ENCODE results near the gene PCYT1A.
A peak's percentile ranks its signal among the peaks of the same experiment; 100 is the strongest.
"Not testable (repeated sequence)": the region's sequence is repeated elsewhere in the genome, so short reads cannot be mapped to it uniquely, and the experiment has no call there.

PCYT1A gene

GRCh38 chr3:196287090-196287439, 461 bp downstream of the PCYT1A start:
- DNase-seq (ENCODE audit: low spot score): peak; percentile 24

GRCh38 chr3:196284396-196284795, 3.1 kb downstream of the PCYT1A start:
- no peak for DNase-seq (ENCODE audit: low spot score)

GRCh38 chr3:196281962-196282361, 5.6 kb downstream of the PCYT1A start:
- DNase-seq (ENCODE audit: low spot score): no peak

GRCh38 chr3:196280689-196281440, 6.7 kb downstream of the PCYT1A start:
- DNase-seq (ENCODE audit: low spot score): no peak

GRCh38 chr3:196275126-196275525, 12.4 kb downstream of the PCYT1A start:
- DNase-seq (ENCODE audit: low spot score): no peak

GRCh38 chr3:196274585-196274984, 12.9 kb downstream of the PCYT1A start:
- DNase-seq (ENCODE audit: low spot score): peak; percentile 92

- no peak for DNase-seq (ENCODE audit: low spot score)
Observed at GRCh38 chr3:196273655-196274054, 13.9 kb downstream of the PCYT1A start.

GRCh38 chr3:196272826-196273225, 14.7 kb downstream of the PCYT1A start:
- no peak for DNase-seq (ENCODE audit: low spot score)

GRCh38 chr3:196270499-196270898, 17.0 kb downstream of the PCYT1A start:
- no peak for DNase-seq (ENCODE audit: low spot score)

- DNase-seq (ENCODE audit: low spot score): no peak
Observed at GRCh38 chr3:196268284-196269163, 19.0 kb downstream of the PCYT1A start.

GRCh38 chr3:196263819-196264218, 23.7 kb downstream of the PCYT1A start:
- no peak for DNase-seq (ENCODE audit: low spot score)

GRCh38 chr3:196260784-196261183, 26.7 kb downstream of the PCYT1A start:
- DNase-seq (ENCODE audit: low spot score): no peak

- DNase-seq (ENCODE audit: low spot score): no peak
Observed at GRCh38 chr3:196255776-196256175, 31.8 kb downstream of the PCYT1A start.

- no peak for DNase-seq (ENCODE audit: low spot score)
Observed at GRCh38 chr3:196254376-196255283, 32.9 kb downstream of the PCYT1A start.

- no peak for DNase-seq (ENCODE audit: low spot score)
Observed at GRCh38 chr3:196251918-196252317, 35.6 kb downstream of the PCYT1A start.

GRCh38 chr3:196246612-196247308, 40.8 kb downstream of the PCYT1A start:
- DNase-seq (ENCODE audit: low spot score): peak; percentile 25

- DNase-seq (ENCODE audit: low spot score): not testable (repeated sequence)
Observed at GRCh38 chr3:196244166-196244565, 43.4 kb downstream of the PCYT1A start.

GRCh38 chr3:196241704-196242103, 45.8 kb downstream of the PCYT1A start:
- DNase-seq (ENCODE audit: low spot score): no peak

GRCh38 chr3:196240424-196240823, 47.1 kb downstream of the PCYT1A start:
- DNase-seq (ENCODE audit: low spot score): no peak

- no peak for DNase-seq (ENCODE audit: low spot score)
Observed at GRCh38 chr3:196238612-196239560, 48.6 kb downstream of the PCYT1A start.

Data from CD4-positive, alpha-beta T cell treated with Interleukin-15 for 4 hours (primary cell).